Measurements from ENCODE around the gene CDRT15L2.
"Not testable (repeated sequence)": the region's sequence is repeated elsewhere in the genome, so short reads cannot be mapped to it uniquely, and the experiment has no call there.

Gene CDRT15L2

DNA sequence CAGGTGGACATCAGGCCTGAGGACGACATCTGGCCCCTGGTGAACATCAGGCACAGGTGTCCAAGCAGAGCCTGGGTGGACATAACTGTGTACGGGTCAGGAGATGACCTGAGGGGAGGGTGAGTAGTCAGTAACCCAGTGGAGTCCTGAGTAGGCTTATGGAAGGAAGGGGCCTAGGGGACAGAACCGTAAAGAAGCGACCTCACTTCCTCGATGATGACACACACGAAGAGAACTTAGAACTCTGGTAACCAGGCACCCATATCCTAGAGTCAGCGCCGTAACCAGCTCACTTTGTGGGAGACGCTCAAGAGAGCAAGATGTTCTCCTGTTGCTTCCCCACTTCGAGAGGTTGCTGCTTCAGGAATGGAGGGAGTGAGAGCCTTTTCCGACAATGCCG, at the start of gene CDRT15L2:
TSS of gene CDRT15L2 (plus strand) at position 301 of the 400 bp plus-strand sequence. CDS start at position 321, 20 bp downstream.
- DNase-seq, result not testable (repeated sequence)

DNA sequence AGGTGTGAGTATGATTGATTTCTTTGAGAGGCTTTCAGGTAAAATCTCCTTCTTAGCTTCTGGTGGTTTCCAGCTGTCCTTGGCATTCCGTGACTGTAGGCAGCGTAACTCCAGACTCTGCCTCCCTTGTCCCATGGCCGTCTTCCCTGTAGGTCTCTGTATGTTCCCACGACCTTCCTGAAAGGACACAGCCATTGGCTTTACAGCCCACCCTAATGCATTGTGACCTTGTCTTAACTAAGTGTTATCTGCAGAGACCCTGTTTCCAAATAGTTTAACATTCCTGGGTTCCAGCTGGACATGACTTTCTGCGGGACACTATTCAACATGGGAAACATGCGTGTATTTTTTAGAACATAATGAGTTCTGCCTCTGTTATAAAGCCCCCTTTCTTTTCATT, 49.4 kb upstream of the CDRT15L2 start:
- not testable (repeated sequence) for DNase-seq

GRCh38 chr17:20532544-20533090, 46.9 kb upstream of the CDRT15L2 start:
- peak; percentile 50 for DNase-seq

DNA sequence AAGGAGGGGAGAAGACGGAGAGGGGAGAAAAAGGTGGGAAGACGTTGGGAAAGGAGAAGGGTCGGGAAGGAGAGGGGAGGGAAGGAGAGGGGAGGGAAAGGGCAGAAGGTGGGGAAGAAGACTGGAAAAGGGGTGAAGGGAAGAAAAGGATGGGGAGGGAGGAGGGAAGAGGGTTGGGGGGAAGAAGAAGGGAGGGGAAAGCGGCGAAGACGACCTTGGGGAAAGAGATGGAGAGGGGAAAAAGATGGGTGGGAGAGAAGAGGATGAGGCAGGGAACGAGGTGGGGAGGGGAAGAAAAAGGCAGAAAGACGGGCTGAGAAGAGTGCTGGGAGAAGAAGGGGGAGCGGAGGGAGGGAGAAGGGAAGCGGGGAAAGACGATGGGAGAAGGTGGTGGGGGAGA, 46.3 kb upstream of the CDRT15L2 start:
- DNase-seq, result peak; percentile 28

DNA sequence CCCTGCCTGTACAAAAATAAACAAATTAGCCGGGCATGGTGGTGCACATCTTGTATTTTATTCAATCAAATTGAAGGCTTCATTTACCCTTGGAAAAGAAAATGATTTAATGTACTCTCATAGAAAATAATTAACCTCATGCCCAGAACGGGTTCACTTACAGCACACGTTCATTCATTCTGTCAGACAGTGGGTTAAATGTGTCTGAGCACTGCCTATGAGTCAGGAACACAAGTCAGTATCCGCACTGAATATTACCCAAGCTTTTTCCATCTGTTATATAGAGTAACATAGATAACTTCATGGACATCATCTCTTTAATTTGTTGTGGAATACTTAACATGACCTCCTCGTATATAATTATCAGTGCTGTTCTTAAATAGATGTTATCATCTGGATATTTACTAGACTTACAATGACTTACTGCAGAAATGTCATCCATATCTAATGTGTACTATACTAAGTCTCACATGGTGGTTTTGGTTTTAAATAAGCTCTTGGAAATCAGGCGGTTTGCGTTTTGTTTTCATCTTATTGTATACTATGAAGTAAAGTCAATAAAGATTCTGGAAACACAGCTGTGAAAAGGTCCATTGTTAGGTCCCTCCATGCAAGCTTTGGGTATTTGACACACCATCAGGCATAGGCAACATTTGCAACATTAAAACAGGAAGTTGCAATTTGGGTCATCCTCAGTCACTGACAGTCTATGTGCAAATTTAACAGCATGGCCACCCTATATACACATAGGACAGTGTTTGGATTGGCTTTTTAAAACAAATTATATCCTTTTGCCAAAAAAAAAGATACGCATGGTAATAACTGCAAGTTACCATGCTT, 44.6 kb upstream of the CDRT15L2 start:
- DNase-seq, result not testable (repeated sequence)

- DNase-seq, result not testable (repeated sequence)
Observed at GRCh38 chr17:20540414-20540813, 39.1 kb upstream of the CDRT15L2 start.

GRCh38 chr17:20540865-20541264, 38.7 kb upstream of the CDRT15L2 start:
- not testable (repeated sequence) for DNase-seq

GRCh38 chr17:20541853-20542546, 37.5 kb upstream of the CDRT15L2 start:
- DNase-seq, result not testable (repeated sequence)

DNA sequence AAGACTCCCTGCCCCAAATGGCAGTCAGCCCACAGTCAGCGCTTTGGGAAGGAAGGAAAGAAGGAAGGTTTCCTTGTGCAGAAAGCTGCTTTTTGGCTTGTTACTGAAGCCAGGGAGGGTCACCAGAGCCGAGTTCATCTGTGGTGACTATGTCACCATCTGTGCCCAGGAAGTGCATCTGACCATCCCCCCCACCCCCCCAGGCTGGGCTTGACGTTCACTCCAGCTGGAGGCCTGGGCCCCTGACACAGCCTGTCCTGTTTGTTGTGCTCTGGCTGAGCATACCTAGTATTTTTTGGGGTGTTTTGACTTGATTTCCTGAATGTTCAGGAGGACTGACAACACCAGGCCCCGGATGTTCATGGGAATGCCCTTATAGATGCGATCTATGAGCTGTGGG, 31.6 kb upstream of the CDRT15L2 start:
- DNase-seq, result not testable (repeated sequence)

GRCh38 chr17:20552920-20553319, 26.6 kb upstream of the CDRT15L2 start:
- not testable (repeated sequence) for DNase-seq

GRCh38 chr17:20554728-20555127, 24.8 kb upstream of the CDRT15L2 start:
- not testable (repeated sequence) for DNase-seq

DNA sequence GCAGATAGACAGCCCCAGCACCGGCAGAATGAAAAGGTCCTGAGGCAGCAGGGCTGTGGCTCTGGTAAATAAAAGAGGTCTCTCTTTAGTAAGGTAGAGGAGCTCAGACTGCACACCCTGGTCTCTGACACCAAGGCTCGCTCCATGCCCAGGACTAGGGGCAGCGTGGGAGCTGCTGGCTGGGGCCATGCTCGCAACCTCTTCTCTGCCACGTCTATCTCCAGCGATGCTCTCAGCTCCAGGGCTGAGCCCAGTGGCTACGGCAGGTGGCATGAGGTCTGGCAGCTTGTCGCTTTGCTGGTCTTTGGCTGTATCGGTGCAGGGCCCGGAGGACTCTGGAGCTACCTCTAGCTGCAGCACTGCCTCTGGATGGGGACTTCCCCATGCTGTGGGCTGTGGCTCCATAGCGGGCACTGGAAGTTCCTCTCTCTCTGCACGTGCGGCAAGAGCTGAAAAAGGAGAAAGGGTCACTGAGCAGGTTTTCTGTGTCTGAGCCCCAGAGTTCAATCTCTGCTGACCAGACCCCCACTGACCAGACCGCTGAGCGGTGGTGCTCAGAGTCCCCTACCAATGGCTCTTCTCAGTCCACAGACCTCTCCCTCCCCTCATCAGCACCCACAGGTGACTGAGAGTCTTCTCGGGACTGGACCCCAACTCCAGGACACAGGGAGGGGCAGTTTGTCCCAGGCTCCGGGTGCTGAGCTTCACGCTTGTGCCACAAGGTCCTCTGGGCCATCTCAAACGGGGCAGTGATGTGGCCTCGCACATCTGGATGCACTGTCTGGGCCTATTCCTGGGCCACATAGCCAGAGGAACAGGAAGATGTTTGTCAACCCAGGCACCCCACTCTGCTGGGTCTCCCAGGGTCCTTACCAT, 24.2 kb upstream of the CDRT15L2 start:
- not testable (repeated sequence) for DNase-seq

GRCh38 chr17:20558096-20558495, 21.4 kb upstream of the CDRT15L2 start:
- DNase-seq, result not testable (repeated sequence)

GRCh38 chr17:20559018-20559417, 20.5 kb upstream of the CDRT15L2 start:
- not testable (repeated sequence) for DNase-seq

- no peak for DNase-seq
Observed at GRCh38 chr17:20562587-20562986, 16.9 kb upstream of the CDRT15L2 start.

GRCh38 chr17:20565245-20565644, 14.3 kb upstream of the CDRT15L2 start:
- peak; percentile 5 for DNase-seq

DNA sequence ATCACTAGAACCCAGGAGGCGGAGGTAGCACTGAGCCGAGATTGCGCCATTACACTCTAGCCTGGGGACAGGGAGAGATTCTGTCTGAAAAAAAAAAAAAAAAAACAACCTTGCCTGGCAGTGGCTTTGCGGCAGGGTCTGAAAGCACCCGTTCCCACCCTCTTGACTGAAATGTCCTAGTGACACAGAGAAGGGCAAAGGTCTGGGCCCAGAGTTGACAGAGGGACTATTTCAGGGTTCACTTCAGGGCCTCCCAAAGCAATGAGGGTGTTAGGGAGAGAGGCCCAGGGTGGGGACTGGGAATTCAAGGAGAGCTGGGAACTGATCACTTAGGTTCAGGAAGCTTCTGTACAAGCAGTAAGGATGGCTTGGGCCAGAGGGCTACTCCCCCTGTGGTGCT, 13.8 kb upstream of the CDRT15L2 start:
- DNase-seq, result peak; percentile 3

- peak; percentile 0 for DNase-seq
Observed at GRCh38 chr17:20566736-20567135, 12.8 kb upstream of the CDRT15L2 start.

DNA sequence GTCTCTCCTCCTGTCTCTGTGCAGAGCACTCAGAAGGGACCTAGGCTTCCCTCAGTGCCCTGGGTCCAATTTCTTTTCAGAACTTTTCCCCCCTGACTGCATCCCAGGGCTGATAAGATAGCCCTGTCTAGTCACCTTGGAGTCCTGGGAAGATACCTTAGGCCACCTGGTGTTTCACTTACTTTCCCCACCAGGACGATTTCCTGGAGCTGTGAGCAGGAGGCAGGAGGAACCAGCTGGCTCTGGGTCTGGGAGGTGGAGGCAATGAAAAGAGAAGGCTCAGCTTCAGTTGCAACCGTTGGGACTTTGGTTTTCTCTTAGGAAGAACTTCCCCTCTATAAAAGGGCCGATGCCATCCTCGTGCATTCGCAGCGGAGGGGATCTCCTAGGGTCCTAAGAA, 12.1 kb upstream of the CDRT15L2 start:
- peak; percentile 7 for DNase-seq

DNA sequence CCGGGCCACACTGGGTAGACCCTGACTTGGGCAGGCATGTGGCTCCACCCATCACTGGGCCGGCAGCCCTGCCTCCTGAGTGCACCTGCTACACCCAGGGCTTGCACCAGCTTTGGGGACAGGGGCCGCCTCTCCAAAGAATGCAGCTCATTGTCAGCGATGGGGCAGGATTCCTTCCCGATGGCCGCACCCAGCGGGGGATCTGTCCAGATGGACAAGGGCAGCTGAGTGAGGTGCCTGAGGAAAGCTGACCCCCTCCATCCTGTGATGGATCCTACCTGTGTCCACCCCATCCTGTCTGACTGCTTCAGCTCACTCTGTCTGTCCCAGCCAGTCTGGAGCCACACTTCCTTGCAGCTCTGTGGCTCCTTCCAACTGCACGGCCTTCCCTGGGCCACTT, 10.9 kb upstream of the CDRT15L2 start:
- DNase-seq, result peak; percentile 7

GRCh38 chr17:20571653-20572052, 7.9 kb upstream of the CDRT15L2 start:
- not testable (repeated sequence) for DNase-seq

- not testable (repeated sequence) for DNase-seq
Observed at GRCh38 chr17:20573216-20573615, 6.3 kb upstream of the CDRT15L2 start.

- DNase-seq, result not testable (repeated sequence)
Observed at GRCh38 chr17:20575071-20575470, 4.5 kb upstream of the CDRT15L2 start.

All from femur (tissue), 1 donor.